HG03457 (cell line): Measurements from ENCODE around the gene TYW3.
"Not testable (repeated sequence)": the region's sequence is repeated elsewhere in the genome, so short reads cannot be mapped to it uniquely, and the experiment has no call there.

Experiments used
- ATAC-seq: cut with Tn5 transposase; IDR thresholded peaks from one replicate; pipeline ENCODE4 v1.9.1; 2021; ENCODE audit warnings: moderate number of reproducible peaks; ENCODE audit not compliant: unreplicated experiment

The TYW3 gene

GRCh38 chr1:74731399-74732052 lies 1.4 kb upstream of the TYW3 start:
- peak; percentile 36 for ATAC-seq

GRCh38 chr1:74732071-74732946 lies 643 bp upstream of the TYW3 start:
- ATAC-seq = peak; percentile 0

- peak; percentile 46 for ATAC-seq
Observed at GRCh38 chr1:74733604-74734484, 892 bp downstream of the TYW3 start.

- ATAC-seq = no peak
Observed at GRCh38 chr1:74737333-74737732, 4.4 kb downstream of the TYW3 start.

GRCh38 chr1:74740307-74740980 lies 7.5 kb downstream of the TYW3 start:
- ATAC-seq = not testable (repeated sequence)

- ATAC-seq = not testable (repeated sequence)
Observed at GRCh38 chr1:74745247-74745646, 12.3 kb downstream of the TYW3 start.

GRCh38 chr1:74748960-74749359 lies 16.0 kb downstream of the TYW3 start:
- ATAC-seq = no peak

GRCh38 chr1:74753104-74753503 lies 20.2 kb downstream of the TYW3 start:
- ATAC-seq = no peak

- no peak for ATAC-seq
Observed at GRCh38 chr1:74755475-74755874, 22.5 kb downstream of the TYW3 start.

GRCh38 chr1:74756650-74757049 lies 23.7 kb downstream of the TYW3 start:
- ATAC-seq = not testable (repeated sequence)

- no peak for ATAC-seq
Observed at GRCh38 chr1:74763807-74764206, 30.9 kb downstream of the TYW3 start.

- no peak for ATAC-seq
Observed at GRCh38 chr1:74766579-74766978, 33.6 kb downstream of the TYW3 start.

- ATAC-seq = no peak
Observed at GRCh38 chr1:74767490-74767889, 34.5 kb downstream of the TYW3 start.

- ATAC-seq = peak; percentile 82
Observed at GRCh38 chr1:74771913-74772515, 39.1 kb downstream of the TYW3 start.

GRCh38 chr1:74772945-74773344 lies 40.0 kb downstream of the TYW3 start:
- no peak for ATAC-seq

- no peak for ATAC-seq
Observed at GRCh38 chr1:74773582-74773981, 40.6 kb downstream of the TYW3 start.

- no peak for ATAC-seq
Observed at GRCh38 chr1:74775735-74776134, 42.8 kb downstream of the TYW3 start.

GRCh38 chr1:74777525-74777924 lies 44.6 kb downstream of the TYW3 start:
- no peak for ATAC-seq

GRCh38 chr1:74779750-74780149 lies 46.8 kb downstream of the TYW3 start:
- no peak for ATAC-seq

- no peak for ATAC-seq
Observed at GRCh38 chr1:74780594-74780993, 47.6 kb downstream of the TYW3 start.
